Measurements from ENCODE around the gene USP2.

DNA sequence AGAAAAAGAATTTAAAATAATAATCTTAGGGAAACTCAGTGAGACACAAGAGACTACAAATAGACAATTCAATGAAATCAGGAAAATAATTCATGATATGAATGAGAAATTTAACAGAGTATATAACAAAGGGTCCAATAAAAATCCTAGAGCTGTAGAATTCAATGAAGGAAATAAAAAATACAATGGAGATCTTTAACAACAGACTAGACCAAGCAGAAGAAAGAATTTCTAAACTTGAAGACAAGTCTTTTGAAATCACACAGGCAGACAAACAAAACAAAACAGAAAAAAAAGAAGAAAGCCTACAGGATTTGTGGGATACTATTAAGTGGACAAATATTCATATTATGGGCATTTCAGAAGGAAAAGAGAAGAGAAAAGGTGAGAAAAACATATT, 16.2 kb upstream of the USP2 start:
- no peak for TF ChIP-seq POLR2AphosphoS5 (IDR thresholded peaks at IDR 0.05)
- TF ChIP-seq, protein P1, sequence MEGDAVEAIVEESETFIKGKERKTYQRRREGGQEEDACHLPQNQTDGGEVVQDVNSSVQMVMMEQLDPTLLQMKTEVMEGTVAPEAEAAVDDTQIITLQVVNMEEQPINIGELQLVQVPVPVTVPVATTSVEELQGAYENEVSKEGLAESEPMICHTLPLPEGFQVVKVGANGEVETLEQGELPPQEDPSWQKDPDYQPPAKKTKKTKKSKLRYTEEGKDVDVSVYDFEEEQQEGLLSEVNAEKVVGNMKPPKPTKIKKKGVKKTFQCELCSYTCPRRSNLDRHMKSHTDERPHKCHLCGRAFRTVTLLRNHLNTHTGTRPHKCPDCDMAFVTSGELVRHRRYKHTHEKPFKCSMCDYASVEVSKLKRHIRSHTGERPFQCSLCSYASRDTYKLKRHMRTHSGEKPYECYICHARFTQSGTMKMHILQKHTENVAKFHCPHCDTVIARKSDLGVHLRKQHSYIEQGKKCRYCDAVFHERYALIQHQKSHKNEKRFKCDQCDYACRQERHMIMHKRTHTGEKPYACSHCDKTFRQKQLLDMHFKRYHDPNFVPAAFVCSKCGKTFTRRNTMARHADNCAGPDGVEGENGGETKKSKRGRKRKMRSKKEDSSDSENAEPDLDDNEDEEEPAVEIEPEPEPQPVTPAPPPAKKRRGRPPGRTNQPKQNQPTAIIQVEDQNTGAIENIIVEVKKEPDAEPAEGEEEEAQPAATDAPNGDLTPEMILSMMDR (IDR thresholded peaks at IDR 0.05): no peak
- no peak for TF ChIP-seq POLR2A (IDR thresholded peaks at IDR 0.05)
- no peak for TF ChIP-seq EP300 (IDR thresholded peaks at IDR 0.05)
